RPMI7951 (cell line): ENCODE measurements around the gene CC2D2A. TPM values are rescaled to one million over a fixed set of nuclear protein-coding genes. Genes with fewer than 3 reads are reported as not detected.

Experiments used
- DNase-seq: peaks from one replicate; pipeline ENCODE4 v3.0.0-alpha.2; 2012; ENCODE audit warnings: low read depth
- total RNA-seq: library from RNA; depleted of rRNA; stranded (reverse); fragments of >200 nt; shearing (Covaris generic); gene quantifications from 2 replicates; pipeline ENCODE4 v1.2.3, GENCODE V29; 2014; rRNA removed

Gene CC2D2A
- 17.7 and 21.1 TPM in 2 replicates for total RNA-seq

DNA sequence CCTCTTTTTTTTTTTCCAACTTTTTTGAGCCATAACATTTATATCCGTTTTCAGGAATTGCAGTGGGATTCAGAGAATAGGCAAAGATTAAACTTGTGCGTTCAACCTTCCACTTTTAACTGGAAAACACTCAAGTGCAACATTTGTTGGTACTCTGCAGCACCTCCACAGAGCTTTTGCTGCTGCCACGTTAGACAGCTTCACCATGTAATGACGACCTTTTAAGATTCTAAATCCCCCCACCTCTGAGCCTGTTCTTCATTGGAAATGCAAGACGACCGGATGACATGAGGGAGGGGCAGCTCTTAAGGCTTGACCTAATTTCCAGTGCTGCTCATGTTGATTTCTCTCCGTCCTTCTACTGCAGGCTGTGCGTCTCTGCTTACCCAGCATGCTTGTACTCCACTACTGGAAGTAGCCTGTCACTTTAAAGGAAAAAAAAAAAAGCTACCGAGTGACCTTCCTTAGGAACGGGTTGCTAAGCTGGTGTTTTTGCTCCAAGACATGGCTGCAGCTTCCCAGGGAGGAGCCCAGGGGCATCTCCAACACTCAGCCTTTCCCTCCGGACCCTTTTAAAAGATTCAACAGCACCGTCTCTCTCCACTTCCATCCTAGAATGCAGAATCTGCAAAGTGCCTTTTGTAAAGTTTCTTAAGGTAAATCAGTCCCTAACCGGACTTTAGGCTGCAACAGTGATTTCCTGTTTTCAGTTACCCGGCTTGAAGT lies at the start of gene CC2D2A:
TSS of gene CC2D2A (plus strand) at position 481 of the 726 bp plus-strand sequence. CDS start 6,051 bp downstream, outside the sequence.
- DNase-seq = peak; percentile 70

- peak; percentile 87 for DNase-seq
These were observed 49.0 kb upstream of the CC2D2A start for GRCh38 chr4:15420642-15421041.

DNA sequence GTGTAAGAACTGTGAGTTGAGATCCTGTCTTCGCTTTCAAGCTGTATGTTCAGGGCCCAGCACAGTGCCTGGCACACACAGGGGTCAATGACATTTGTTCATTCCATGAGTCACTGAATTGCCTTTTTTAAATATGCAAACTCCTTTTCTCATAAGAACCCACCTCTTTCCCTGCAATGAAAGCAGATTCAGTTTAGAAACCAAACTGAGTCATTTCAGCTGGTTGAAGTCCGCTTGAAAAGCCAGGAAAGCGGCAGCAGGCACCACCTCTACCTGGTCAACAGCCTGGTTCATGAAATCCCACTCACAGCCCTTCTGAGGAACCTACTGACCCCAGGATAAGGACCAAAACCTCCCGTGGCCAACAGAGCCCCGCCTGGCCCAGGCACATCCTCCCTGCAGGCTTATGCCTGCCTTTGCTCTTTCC lies 46.4 kb upstream of the CC2D2A start:
- DNase-seq = no peak

- DNase-seq = no peak
These were observed 44.2 kb upstream of the CC2D2A start for GRCh38 chr4:15425520-15425919.

GRCh38 chr4:15427161-15427560 lies 42.5 kb upstream of the CC2D2A start:
- no peak for DNase-seq

- no peak for DNase-seq
These were observed 42.0 kb upstream of the CC2D2A start, which contains the start of gene C1QTNF7 for GRCh38 chr4:15427701-15428100. Gene C1QTNF7 (plus strand): TSS chr4:15428033. CDS start chr4:15435744, 7,711 bp downstream.

- DNase-seq = no peak
These were observed 41.1 kb upstream of the CC2D2A start for GRCh38 chr4:15428611-15429010.

DNA sequence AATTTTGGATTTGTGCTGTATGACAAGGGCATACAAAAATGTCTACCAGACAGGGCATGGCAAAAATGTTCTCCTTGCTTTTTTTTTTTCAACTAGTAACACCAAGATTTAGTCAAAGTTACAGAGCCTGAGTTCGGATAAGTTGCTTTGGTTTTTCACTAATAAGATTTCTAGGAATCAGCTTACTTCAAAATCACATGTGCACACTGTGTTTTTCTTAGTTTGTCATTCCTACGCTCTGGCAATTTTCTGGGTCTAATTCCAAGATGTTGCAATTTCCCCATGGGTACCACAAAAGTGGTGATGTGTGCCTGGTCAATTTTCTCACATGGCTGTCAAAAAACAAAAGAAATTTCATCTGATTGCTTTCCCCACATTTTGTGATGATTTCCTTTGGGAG lies 35.6 kb upstream of the CC2D2A start:
- no peak for DNase-seq

DNA sequence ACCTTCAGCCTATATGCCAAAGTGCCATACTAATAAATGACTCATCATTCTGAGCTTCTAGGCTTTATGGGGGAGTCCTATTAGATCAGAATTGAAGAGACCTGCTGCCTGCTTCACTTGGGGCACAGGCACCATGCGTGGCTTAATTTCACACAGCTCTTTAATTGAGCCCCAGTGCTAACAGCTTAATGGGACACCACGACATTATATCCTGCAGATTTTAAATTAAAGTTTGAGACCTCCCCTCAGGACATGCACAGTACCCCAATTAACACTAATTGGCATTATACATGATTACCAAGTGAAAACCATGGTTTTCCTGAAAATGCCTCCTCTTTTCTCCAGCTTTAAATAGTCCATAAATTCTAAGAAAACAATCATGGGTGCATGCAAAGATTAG lies 35.0 kb upstream of the CC2D2A start:
- no peak for DNase-seq

DNA sequence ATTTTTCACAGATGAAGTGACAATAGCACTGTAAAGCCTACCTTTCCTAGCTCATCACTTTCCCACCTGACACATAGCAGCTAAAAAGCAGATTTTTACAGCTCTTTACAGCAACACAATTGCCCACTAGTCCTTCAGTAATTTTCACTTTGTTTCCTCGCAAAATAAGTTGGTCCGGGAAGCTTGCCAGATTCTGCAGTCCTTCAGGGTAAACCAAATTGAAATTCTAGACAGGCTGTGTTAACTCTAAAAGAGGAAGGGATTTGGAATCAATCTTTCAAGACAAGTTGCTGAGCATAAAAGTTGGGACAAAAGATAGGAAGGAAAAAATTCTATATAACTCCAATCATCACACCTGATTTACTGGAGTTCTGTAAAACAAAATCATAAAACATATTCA lies 33.2 kb upstream of the CC2D2A start:
- DNase-seq = peak; percentile 67

DNA sequence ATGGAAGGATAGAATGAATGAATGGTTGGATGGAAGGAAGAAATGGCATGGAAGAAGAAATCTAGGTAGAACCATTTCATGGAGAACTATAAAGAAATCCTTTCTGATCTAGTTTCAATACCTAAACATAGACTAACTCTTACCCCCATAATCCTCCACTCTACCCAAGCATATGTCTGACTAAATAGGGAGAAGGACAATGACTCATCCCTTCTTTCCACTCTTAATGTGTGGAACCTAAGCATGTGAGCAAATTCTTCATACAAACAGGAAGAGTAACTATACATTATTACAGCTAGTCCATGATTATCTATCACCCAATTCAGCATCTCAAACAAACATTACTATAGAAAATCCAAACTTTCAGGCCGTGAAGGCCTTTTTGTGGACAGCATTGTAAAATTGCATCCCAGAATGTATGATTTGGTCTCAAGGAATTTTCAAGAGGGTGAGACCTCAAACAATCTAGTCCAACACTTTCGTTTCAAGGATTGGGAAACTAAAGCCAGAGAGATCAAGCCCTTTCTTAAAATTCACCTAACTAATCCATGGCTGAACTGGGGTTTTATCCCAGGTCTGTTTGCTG lies 30.6 kb upstream of the CC2D2A start:
- DNase-seq = peak; percentile 53

DNA sequence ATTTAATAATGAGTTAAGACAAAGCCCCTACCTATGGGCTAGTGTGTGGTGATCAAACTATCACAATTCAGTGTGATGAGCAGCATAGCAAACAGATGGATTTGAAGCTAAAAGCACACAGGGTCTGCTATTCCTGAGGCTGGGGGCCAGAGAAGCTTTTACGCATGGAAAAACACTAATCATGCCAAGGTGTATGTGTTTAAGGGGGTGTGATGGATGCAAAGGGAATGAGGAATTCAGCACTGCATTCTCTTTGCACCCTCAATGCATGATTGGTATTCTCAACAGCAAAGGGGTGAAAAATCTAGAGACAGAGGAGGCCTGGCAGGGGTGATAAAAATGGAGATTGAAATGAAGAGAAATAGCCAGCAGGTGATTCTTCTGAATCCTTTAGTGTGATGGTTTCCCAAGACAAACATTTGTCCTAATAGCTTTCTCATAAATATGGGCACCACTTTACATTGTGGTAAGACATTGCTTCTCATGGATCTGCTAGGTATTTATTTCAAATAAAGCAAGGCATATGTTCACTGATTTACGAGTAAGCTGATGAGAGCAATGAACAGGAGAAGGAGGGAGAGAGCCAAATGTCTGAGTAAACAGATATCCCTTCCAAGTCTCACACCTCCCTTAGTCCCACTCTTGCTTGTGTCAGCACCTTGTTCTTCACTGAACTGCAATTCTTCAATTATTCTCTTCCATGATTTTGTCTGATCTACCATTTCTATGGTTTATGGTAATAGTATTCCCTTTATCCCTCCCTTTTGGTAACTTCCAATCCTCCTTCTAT lies 26.1 kb upstream of the CC2D2A start:
- no peak for DNase-seq

DNA sequence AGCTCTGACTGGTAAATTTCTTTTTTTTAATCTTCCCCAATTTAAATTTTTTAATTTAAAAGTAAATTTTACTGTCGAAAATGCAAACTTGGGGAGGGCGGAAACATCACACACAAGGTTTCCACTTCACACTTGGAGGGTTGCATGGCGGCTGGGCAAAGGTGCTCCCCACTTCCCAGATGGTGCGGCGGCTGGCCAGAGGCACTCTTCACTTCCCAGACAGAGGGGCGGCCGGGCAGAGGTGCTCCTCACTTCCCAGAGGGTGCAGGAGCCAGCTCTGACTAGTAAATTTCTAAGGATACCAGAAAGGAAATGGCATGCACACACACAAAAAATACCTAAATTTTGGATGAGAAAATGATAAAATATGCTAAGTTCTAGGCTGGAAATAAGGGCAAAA lies 25.4 kb upstream of the CC2D2A start:
- no peak for DNase-seq

DNA sequence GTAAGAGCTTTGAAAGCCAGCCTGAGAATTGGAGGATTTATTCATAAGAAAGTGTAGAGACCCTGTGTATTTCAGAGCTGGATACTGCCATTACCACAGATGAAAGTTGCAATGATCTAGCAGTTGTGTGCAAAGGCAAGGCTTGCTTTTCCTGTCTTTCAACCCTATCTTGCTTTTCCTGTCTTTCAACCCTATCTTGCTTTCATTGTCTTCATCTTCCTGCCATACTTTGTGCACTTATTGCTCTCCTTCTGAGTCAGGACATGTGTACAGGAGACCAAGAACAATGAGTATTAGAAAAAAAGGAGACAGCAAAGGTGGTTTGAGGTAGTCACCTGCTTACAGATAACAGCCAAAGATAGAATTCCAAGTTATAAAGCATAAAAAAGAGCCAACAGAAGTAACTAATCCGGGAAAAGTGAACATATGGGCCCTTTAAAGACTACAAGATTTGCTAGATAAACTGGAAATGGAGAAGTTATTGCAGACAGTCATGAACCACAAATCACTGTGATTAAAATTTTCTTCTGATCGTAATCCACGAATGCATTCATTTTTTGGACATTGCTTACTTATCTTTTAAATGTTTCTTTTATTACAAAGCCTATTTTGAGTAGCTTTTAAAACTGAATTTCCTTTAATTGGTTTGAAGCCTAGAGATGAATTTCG lies 24.7 kb upstream of the CC2D2A start:
- DNase-seq = no peak

DNA sequence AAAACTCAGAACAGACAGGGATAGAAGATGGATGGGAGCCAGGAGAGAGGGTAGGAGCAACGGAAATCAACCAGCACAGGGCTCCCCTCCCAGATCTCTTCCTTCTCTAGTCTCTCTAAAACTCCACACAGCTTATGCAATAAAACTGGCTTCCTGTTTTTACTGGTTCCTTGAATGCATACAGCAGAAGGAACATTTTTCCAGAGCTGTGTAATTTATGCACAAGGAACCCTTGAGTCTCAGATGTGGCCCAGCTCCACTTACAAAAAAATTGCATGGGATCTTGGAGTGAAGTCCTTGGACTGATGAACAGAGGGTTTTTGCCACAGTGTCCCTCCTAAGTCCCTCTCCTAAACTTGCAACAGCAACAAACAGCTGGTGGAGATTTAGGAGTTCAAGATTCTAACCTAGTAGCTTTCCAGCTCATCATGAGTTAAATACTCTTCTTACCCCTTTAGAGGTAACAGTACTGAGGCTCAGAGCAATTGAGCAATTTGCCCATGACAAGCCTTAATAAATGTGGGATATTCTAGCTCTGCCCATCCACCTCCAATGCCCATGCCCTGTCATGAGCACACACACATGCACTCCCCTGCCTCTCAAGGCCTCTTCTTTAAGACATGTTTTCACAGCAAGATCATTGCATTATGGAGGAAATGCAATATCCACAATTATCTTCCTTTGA lies 18.4 kb upstream of the CC2D2A start:
- DNase-seq = peak; percentile 46

GRCh38 chr4:15451866-15452765 lies 17.6 kb upstream of the CC2D2A start:
- peak; percentile 92 for DNase-seq

GRCh38 chr4:15455290-15455689 lies 14.4 kb upstream of the CC2D2A start:
- no peak for DNase-seq

DNA sequence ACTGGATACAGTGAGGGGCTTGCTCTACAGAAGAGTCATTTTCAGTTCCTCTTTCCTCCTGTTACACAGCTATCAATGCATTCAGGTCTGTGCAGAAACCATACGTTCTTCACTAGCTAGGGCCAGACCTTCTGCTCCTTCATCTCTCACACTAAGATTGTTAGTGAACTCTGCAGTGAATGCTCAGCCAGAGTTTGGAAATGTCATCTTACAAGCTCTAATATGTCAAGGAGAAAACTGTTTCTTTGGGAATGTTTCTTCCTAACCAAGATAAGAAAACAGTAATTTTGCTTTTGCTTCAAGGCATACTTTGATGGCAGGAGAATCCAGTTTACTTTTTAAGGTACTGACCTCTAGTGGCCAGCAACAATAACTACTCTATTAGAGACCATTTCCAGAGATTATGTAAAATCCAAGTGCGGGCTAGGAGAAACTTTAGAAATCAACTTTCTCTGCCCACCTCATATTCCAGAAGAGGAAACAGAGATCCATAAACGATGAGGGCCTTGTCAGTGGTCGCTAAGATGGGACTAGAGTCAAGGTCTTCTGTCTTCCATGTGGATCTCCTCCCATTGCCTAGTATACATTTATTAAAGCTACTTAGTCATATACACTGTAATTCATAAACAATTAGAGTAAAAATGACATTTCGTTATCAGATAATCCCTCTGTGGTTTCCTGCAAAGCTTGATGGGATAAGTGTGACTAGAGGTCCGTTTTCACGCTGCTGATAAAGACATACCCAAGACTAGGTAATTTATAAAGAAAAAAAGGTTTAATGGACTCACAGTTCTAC lies 12.1 kb upstream of the CC2D2A start:
- peak; percentile 64 for DNase-seq

- DNase-seq = no peak
These were observed 11.1 kb upstream of the CC2D2A start for GRCh38 chr4:15458616-15459015.

DNA sequence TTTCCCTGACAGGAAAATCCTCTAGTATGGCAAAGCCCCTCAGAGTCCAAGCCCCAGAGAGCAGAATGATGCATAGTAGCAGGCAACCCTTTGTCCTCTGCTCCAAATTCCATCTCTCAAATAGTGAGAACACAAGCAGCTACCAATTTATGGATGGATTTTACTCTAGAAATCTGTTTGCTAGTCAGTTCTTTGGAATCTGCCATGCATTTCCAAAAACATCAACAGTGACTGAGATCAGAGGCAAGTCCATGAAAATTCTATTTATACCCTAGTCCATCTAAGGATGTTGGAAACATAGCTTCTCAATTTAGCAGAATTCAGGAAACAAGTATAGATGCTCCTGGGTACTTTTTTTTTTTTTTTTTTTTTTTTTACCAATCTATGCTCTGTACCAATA lies 10.0 kb upstream of the CC2D2A start:
- no peak for DNase-seq
